K562 (cell line): Measurements from ENCODE around the gene TDRD3. TPM values are rescaled to one million over a fixed set of nuclear protein-coding genes. Genes with fewer than 3 reads are reported as not detected.

ENCODE experiments used
- ASH1L ChIP-seq: fragments of 450-650 bp; IDR thresholded peaks from 2 replicates; pipeline ENCODE4 v1.6.1; 2018; ENCODE audit warnings: borderline replicate concordance, mild to moderate bottlenecking, low read depth; ENCODE audit not compliant: partially characterized antibody
- ATF6 ChIP-seq: sonication (generic); formaldehyde crosslinking; IDR thresholded peaks from 2 replicates; pipeline ENCODE4 v1.4.0; 2020; ENCODE audit warnings: mild to moderate bottlenecking, missing genetic modification reagents
- CLOCK ChIP-seq: fragments of 250-450 bp; sonication (Bioruptor Pico); IDR thresholded peaks from 2 replicates; pipeline ENCODE4 v1.4.0; 2020; ENCODE audit warnings: mild to moderate bottlenecking, moderate library complexity, borderline replicate concordance
- GTF2A2 ChIP-seq: IDR thresholded peaks from 2 replicates; pipeline ENCODE4 v1.6.1; 2016; ENCODE audit warnings: mild to moderate bottlenecking, missing genetic modification characterization, missing compliant biosample characterization
- HDAC8 ChIP-seq: fragments of 450-650 bp; IDR thresholded peaks from 2 replicates; pipeline ENCODE4 v1.6.1; 2016; ENCODE audit warnings: mild to moderate bottlenecking, missing genetic modification characterization, moderate library complexity, missing compliant biosample characterization
- LCOR ChIP-seq: sonication (generic); formaldehyde crosslinking; IDR thresholded peaks from 2 replicates; pipeline ENCODE4 v1.8.0; 2022; ENCODE audit warnings: mild to moderate bottlenecking, missing genetic modification reagents
- MAZ ChIP-seq, 2 experiments: fragments of 450-650 bp in 1 of 2; sonication (generic) in 1 of 2; formaldehyde crosslinking; IDR thresholded peaks in 1 of 2; conservative IDR thresholded peaks in 1 of 2; 2 replicates each; pipeline versions ENCODE4 v1.4.0 to v1.5.0; 2020; ENCODE audit warnings: mild to moderate bottlenecking in 1 of 2, missing genetic modification reagents in 1 of 2
- MTF1 ChIP-seq: fragments of 250-450 bp; sonication (Bioruptor Pico); IDR thresholded peaks from 2 replicates; pipeline ENCODE4 v1.9.0; 2021; ENCODE audit warnings: moderate library complexity, mild to moderate bottlenecking, inconsistent platforms, borderline replicate concordance
- NBN ChIP-seq: fragments of 450-650 bp; IDR thresholded peaks from 2 replicates; pipeline ENCODE4 v1.6.1; 2016; ENCODE audit warnings: low read depth, mild to moderate bottlenecking
- NFE2L1 ChIP-seq: fragments of 450-650 bp; IDR thresholded peaks from 2 replicates; pipeline ENCODE4 v1.6.1; 2016; ENCODE audit warnings: missing genetic modification characterization, low read depth, mild to moderate bottlenecking, missing compliant biosample characterization, moderate library complexity, borderline replicate concordance
- PTTG1 ChIP-seq: fragments of 450-650 bp; IDR thresholded peaks from 2 replicates; pipeline ENCODE4 v1.6.1; 2016; ENCODE audit warnings: low read depth, mild to moderate bottlenecking, missing genetic modification characterization, missing compliant biosample characterization
- RB1 ChIP-seq: fragments of 450-650 bp; IDR thresholded peaks from 2 replicates; pipeline ENCODE4 v1.6.1; 2017; ENCODE audit warnings: low read depth, mild to moderate bottlenecking
- RFX7 ChIP-seq: fragments of 250-450 bp; sonication (Bioruptor Pico); IDR thresholded peaks from 2 replicates; pipeline ENCODE4 v1.5.1; 2021; ENCODE audit warnings: mild to moderate bottlenecking
- SRSF9 ChIP-seq: fragments of 200-400 bp; formaldehyde crosslinking; IDR thresholded peaks from 2 replicates; pipeline ENCODE4 v1.6.1; 2017; ENCODE audit warnings: low read depth, low read length, borderline replicate concordance
- WHSC1 ChIP-seq: IDR thresholded peaks from one replicate; pipeline ENCODE4 v1.6.1; 2012; ENCODE audit warnings: low read length, control low read depth, inconsistent platforms
- ZBTB26 ChIP-seq: fragments of 450-650 bp; formaldehyde crosslinking; IDR thresholded peaks from 2 replicates; pipeline ENCODE4 v1.4.0; 2022; ENCODE audit warnings: missing genetic modification characterization
- ZFP36 ChIP-seq: fragments of 150-350 bp; IDR thresholded peaks from 2 replicates; pipeline ENCODE4 v1.6.1; 2018; ENCODE audit warnings: low read length, low read depth; ENCODE audit not compliant: partially characterized antibody
- ZKSCAN3 ChIP-seq: fragments of 250-450 bp; sonication (Bioruptor Pico); IDR thresholded peaks from 2 replicates; pipeline ENCODE4 v1.4.0; 2020
- ZNF644 ChIP-seq: fragments of 200-800 bp; sonication (Bioruptor generic); IDR thresholded peaks from 2 replicates; pipeline ENCODE4 v1.6.1; 2016; ENCODE audit warnings: low read depth, missing genetic modification characterization, missing compliant biosample characterization
- polyA plus RNA-seq, 8 experiments: library from polyadenylated mRNA; depleted of rRNA in 4 of 8; stranded (reverse) in 5 of 8; unstranded in 3 of 8; fragments of >200 nt; fragmentation: Nextera tagmentation in 2 of 8; fragmentation: Illumina TruSeq in 1 of 8; extraction: Ambion mirVana in 2 of 8; extraction: Trizol in 1 of 8; gene quantifications; 2 replicates each; pipeline versions ENCODE4 v1.2.1 to v1.2.3, GENCODE V29; 2011 to 2014; ENCODE audit warnings: inconsistent platforms in 1 of 8, missing spikeins in 1 of 8
- total RNA-seq, 7 experiments: library from RNA; depleted of rRNA in 6 of 7; stranded (reverse); fragments of >200 nt in 6 of 7; fragmentation: Illumina TruSeq in 2 of 7; extraction: Trizol in 2 of 7; gene quantifications; 2 replicates each; pipeline versions ENCODE4 v1.2.1 to v1.2.3, GENCODE V29; 2011 to 2021; ENCODE audit warnings: low replicate concordance in 1 of 7

TDRD3 gene
- total and polyA plus RNA-seq, 9 of the 15 experiments (the other 6 are each of a cell fraction or from before 2014, with no cell fraction given), result 3.6 to 16.4 (median 9.5) TPM

- TF ChIP-seq NFE2L1 (tag) (peak; percentile 33; the same call in 1 of the 2 replicates), ZNF644 (tag) (peak; percentile 75), HDAC8 (tag) (peak; percentile 73; the same call in 1 of the 2 replicates), SRSF9 (no peak), RB1 (no peak), GTF2A2 (tag) (peak; percentile 90), ATF6 (CRISPR knock-in tag) (no peak), ZBTB26 (CRISPR knock-in tag) (peak; percentile 59; the same call in 1 of the 2 replicates), RFX7 (CRISPR knock-in tag) (no peak), WHSC1 (no peak), CLOCK (CRISPR knock-in tag) (peak; percentile 51; the same call in 1 of the 2 replicates), PTTG1 (tag) (peak; percentile 90), NBN (no peak), MTF1 (CRISPR knock-in tag) (0 out of 2 replicates have a peak, but pooled peaks have one; percentile 63), ZKSCAN3 (CRISPR knock-in tag) (no peak), ZFP36 (no peak), LCOR (CRISPR knock-in tag) (no peak), MAZ (CRISPR knock-in tag; conservative IDR thresholded peaks at IDR 0.05 in 1 of 2, IDR thresholded peaks at IDR 0.05 in 1 of 2) (peak in 1 of 2 experiments; percentile 78; a peak in 2 of 4 replicates), ASH1L (no peak)
These were observed 187.1 kb downstream of the TDRD3 start (continued) for GRCh38 chr13:60583911-60584753.
